ENCODE results near the gene LEUTX.

DNA sequence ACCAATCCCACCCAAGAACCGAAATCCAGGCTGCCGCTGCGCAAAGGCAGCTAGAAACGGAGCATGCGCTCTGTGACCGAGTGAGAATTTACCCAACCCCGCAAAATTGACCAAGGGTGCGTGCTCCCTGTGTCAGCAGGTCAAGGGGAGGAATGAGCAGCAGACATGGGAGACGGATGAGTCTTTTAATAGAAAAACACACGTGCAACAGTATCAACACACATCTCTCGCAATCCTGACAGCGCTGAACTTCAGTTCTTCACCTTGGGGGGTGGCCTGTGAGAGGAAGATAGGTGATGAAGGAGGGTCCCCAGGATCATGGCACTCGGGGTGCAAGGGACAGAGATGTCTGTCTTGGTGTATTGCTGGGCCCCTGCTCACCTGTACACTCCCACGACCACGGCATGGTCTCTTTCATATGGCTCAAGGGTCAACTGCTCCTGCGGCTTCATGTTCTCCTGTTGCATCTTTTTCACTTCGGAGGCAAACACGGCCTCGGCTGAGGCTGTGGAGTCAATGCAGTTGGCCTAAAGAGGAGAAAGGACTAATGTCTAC is 55.7 kb downstream of the LEUTX start:
- TF ChIP-seq POLR2A (IDR thresholded peaks at IDR 0.05) (no peak), EP300 (IDR thresholded peaks at IDR 0.05) (no peak)
- TF ChIP-seq, protein P1, sequence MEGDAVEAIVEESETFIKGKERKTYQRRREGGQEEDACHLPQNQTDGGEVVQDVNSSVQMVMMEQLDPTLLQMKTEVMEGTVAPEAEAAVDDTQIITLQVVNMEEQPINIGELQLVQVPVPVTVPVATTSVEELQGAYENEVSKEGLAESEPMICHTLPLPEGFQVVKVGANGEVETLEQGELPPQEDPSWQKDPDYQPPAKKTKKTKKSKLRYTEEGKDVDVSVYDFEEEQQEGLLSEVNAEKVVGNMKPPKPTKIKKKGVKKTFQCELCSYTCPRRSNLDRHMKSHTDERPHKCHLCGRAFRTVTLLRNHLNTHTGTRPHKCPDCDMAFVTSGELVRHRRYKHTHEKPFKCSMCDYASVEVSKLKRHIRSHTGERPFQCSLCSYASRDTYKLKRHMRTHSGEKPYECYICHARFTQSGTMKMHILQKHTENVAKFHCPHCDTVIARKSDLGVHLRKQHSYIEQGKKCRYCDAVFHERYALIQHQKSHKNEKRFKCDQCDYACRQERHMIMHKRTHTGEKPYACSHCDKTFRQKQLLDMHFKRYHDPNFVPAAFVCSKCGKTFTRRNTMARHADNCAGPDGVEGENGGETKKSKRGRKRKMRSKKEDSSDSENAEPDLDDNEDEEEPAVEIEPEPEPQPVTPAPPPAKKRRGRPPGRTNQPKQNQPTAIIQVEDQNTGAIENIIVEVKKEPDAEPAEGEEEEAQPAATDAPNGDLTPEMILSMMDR (IDR thresholded peaks at IDR 0.05), result no peak

All from ovary (tissue), 3 donors.